Neural cell (in vitro differentiated cells): Measurements from ENCODE around the gene SHROOM4.

Source experiments
- EP300 ChIP-seq: fragments of 450-650 bp; conservative IDR thresholded peaks from 2 replicates; pipeline ENCODE4 v1.6.1; 2014; ENCODE audit warnings: antibody characterized with exemption, mild to moderate bottlenecking, moderate library complexity; ENCODE audit not compliant: poor library complexity, severe bottlenecking
- EZH2 ChIP-seq: fragments of 200-600, 300-800 bp; shearing (Covaris generic), sonication (generic); IDR thresholded peaks from 2 replicates; pipeline ENCODE4 v1.6.1; 2014; ENCODE audit warnings: antibody characterized with exemption, low read length, borderline replicate concordance, mild to moderate bottlenecking; ENCODE audit not compliant: insufficient read depth, poor library complexity, severe bottlenecking
- MXI1 ChIP-seq: fragments of 450-650 bp; conservative IDR thresholded peaks from 2 replicates; pipeline ENCODE4 v1.6.1; 2014; ENCODE audit warnings: antibody characterized with exemption, mild to moderate bottlenecking; ENCODE audit not compliant: poor library complexity, severe bottlenecking
- POLR2AphosphoS5 ChIP-seq: IDR thresholded peaks from 2 replicates; pipeline ENCODE4 v1.6.1; 2012
- TAF1 ChIP-seq: IDR thresholded peaks from 2 replicates; pipeline ENCODE4 v1.6.1; 2012; ENCODE audit warnings: low read depth
- TF ChIP-seq, protein P1 (sequence below): fragments of 450-650 bp; IDR thresholded peaks from 2 replicates; pipeline ENCODE4 v1.5.1; 2014; ENCODE audit warnings: antibody characterized with exemption, mild to moderate bottlenecking, moderate library complexity; ENCODE audit not compliant: poor library complexity, severe bottlenecking
- TF ChIP-seq, protein P2 (sequence below): IDR thresholded peaks from 2 replicates; pipeline ENCODE4 v1.6.1; 2012; ENCODE audit warnings: borderline replicate concordance

DNA sequence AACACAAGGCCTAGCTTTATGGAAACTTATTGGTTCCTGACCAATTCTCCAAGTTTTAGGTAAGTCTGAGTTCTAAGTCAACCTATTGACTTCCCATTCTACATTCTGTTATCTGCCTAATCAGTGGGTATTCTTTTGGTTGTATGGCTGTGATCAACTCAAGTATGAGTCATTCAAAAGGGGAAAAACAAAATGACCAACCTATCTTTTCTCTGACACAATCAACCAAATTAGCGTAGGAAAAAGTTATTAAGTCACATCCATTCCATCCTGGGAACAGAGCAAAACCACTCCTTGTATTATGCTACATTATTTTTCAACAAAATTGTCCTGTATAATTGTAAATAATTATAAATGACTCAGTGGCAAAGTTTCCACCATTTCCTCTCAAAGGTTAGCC lies 136.2 kb downstream of the SHROOM4 start:
- TF ChIP-seq EP300 (no peak), TAF1 (no peak), POLR2AphosphoS5 (no peak), MXI1 (no peak), EZH2 (no peak)
- TF ChIP-seq, protein P1, sequence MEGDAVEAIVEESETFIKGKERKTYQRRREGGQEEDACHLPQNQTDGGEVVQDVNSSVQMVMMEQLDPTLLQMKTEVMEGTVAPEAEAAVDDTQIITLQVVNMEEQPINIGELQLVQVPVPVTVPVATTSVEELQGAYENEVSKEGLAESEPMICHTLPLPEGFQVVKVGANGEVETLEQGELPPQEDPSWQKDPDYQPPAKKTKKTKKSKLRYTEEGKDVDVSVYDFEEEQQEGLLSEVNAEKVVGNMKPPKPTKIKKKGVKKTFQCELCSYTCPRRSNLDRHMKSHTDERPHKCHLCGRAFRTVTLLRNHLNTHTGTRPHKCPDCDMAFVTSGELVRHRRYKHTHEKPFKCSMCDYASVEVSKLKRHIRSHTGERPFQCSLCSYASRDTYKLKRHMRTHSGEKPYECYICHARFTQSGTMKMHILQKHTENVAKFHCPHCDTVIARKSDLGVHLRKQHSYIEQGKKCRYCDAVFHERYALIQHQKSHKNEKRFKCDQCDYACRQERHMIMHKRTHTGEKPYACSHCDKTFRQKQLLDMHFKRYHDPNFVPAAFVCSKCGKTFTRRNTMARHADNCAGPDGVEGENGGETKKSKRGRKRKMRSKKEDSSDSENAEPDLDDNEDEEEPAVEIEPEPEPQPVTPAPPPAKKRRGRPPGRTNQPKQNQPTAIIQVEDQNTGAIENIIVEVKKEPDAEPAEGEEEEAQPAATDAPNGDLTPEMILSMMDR = no peak
- TF ChIP-seq, protein P2, sequence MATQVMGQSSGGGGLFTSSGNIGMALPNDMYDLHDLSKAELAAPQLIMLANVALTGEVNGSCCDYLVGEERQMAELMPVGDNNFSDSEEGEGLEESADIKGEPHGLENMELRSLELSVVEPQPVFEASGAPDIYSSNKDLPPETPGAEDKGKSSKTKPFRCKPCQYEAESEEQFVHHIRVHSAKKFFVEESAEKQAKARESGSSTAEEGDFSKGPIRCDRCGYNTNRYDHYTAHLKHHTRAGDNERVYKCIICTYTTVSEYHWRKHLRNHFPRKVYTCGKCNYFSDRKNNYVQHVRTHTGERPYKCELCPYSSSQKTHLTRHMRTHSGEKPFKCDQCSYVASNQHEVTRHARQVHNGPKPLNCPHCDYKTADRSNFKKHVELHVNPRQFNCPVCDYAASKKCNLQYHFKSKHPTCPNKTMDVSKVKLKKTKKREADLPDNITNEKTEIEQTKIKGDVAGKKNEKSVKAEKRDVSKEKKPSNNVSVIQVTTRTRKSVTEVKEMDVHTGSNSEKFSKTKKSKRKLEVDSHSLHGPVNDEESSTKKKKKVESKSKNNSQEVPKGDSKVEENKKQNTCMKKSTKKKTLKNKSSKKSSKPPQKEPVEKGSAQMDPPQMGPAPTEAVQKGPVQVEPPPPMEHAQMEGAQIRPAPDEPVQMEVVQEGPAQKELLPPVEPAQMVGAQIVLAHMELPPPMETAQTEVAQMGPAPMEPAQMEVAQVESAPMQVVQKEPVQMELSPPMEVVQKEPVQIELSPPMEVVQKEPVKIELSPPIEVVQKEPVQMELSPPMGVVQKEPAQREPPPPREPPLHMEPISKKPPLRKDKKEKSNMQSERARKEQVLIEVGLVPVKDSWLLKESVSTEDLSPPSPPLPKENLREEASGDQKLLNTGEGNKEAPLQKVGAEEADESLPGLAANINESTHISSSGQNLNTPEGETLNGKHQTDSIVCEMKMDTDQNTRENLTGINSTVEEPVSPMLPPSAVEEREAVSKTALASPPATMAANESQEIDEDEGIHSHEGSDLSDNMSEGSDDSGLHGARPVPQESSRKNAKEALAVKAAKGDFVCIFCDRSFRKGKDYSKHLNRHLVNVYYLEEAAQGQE = no peak
